K562 (cell line): Measurements from ENCODE around the gene FRG2. TPM values are rescaled to one million over a fixed set of nuclear protein-coding genes. Genes with fewer than 3 reads are reported as not detected.

Experiments used
- polyA plus RNA-seq, 8 experiments: library from polyadenylated mRNA; depleted of rRNA in 4 of 8; stranded (reverse) in 5 of 8; unstranded in 3 of 8; fragments of >200 nt; fragmentation: Nextera tagmentation in 2 of 8; fragmentation: Illumina TruSeq in 1 of 8; extraction: Ambion mirVana in 2 of 8; extraction: Trizol in 1 of 8; gene quantifications; 2 replicates each; pipeline versions ENCODE4 v1.2.1 to v1.2.3, GENCODE V29; 2011 to 2014; ENCODE audit warnings: inconsistent platforms in 1 of 8, missing spikeins in 1 of 8
- small RNA-seq: library from RNA; depleted of rRNA; stranded (forward); fragments of <200 nt; gene quantifications from one replicate; pipeline ENCODE3, GENCODE V24; 2014
- total RNA-seq, 7 experiments: library from RNA; depleted of rRNA in 6 of 7; stranded (reverse); fragments of >200 nt in 6 of 7; fragmentation: Illumina TruSeq in 2 of 7; extraction: Trizol in 2 of 7; gene quantifications; 2 replicates each; pipeline versions ENCODE4 v1.2.1 to v1.2.3, GENCODE V29; 2011 to 2021; ENCODE audit warnings: low replicate concordance in 1 of 7

FRG2 gene
- total and polyA plus RNA-seq, 9 of the 15 experiments (the other 6 are each of a cell fraction or from before 2014, with no cell fraction given): 0.07 to 0.13 (median 0.10) TPM; not detected in 5

Small RNA genes within 50 kb of the gene (small RNA-seq; reads per million reads assigned to genes)
- gene RNA5SP174 (0.66 reads per million, percentile 39 among the genes with 10 or more reads in this experiment), gene RNA5SP175 (1.3 reads per million, percentile 69 among the genes with 10 or more reads in this experiment)

Other genes starting within 250 kb of the FRG2 start
- gene FRG1, start 86.4 kb downstream of the FRG2 start, total RNA-seq (2014; rRNA removed): 59.1 and 81.2 TPM in 2 replicates
- 112 and 128 TPM in 2 replicates for gene FRG1, start 86.4 kb downstream of the FRG2 start, total RNA-seq (2014; rRNA removed; fragmentation: Illumina TruSeq; extraction: Trizol)
- 110 and 123 TPM in 2 replicates for gene FRG1, start 86.4 kb downstream of the FRG2 start, total RNA-seq (2015; rRNA removed; fragmentation: Illumina TruSeq; extraction: Trizol)
- gene FRG1, start 86.4 kb downstream of the FRG2 start, total RNA-seq (2021): 68.8 and 74.7 TPM in 2 replicates
- 34.0 and 36.4 TPM in 2 replicates for gene FRG1, start 86.4 kb downstream of the FRG2 start, polyA plus RNA-seq (2011; rRNA removed)
- 101 and 130 TPM in 2 replicates for gene FRG1, start 86.4 kb downstream of the FRG2 start, polyA plus RNA-seq (2014; fragmentation: Illumina TruSeq; extraction: Trizol)
- gene FRG1, start 86.4 kb downstream of the FRG2 start, polyA plus RNA-seq (2014; fragmentation: Nextera tagmentation; extraction: Ambion mirVana): 100 to 1,000 TPM; 158 to 203 TPM
- gene FRG1, start 86.4 kb downstream of the FRG2 start, polyA plus RNA-seq (2014; rRNA removed): 71.7 and 93.0 TPM in 2 replicates
- not detected in 2 replicates for gene DBET, start 37.2 kb upstream of the FRG2 start, total RNA-seq (2014; rRNA removed)
- not detected in 2 replicates for gene DBET, start 37.2 kb upstream of the FRG2 start, total RNA-seq (2014; rRNA removed; fragmentation: Illumina TruSeq; extraction: Trizol)
- not detected in 2 replicates for gene DBET, start 37.2 kb upstream of the FRG2 start, total RNA-seq (2015; rRNA removed; fragmentation: Illumina TruSeq; extraction: Trizol)
- gene DBET, start 37.2 kb upstream of the FRG2 start, total RNA-seq (2021): not detected in 2 replicates
- not detected in 2 replicates for gene DBET, start 37.2 kb upstream of the FRG2 start, polyA plus RNA-seq (2011; rRNA removed)
- gene DBET, start 37.2 kb upstream of the FRG2 start, polyA plus RNA-seq (2014; fragmentation: Illumina TruSeq; extraction: Trizol): not detected in 2 replicates
- gene DBET, start 37.2 kb upstream of the FRG2 start, polyA plus RNA-seq (2014; fragmentation: Nextera tagmentation; extraction: Ambion mirVana): not detected
- gene DBET, start 37.2 kb upstream of the FRG2 start, polyA plus RNA-seq (2014; rRNA removed): not detected in 2 replicates
- not detected in 2 replicates for gene DUX4, start 146.5 kb upstream of the FRG2 start, total RNA-seq (2014; rRNA removed)
- gene DUX4, start 146.5 kb upstream of the FRG2 start, total RNA-seq (2014; rRNA removed; fragmentation: Illumina TruSeq; extraction: Trizol): not detected in 2 replicates
- not detected in 2 replicates for gene DUX4, start 146.5 kb upstream of the FRG2 start, total RNA-seq (2015; rRNA removed; fragmentation: Illumina TruSeq; extraction: Trizol)
- not detected in 2 replicates for gene DUX4, start 146.5 kb upstream of the FRG2 start, total RNA-seq (2021)
- not detected in 2 replicates for gene DUX4, start 146.5 kb upstream of the FRG2 start, polyA plus RNA-seq (2011; rRNA removed)
- not detected in 2 replicates for gene DUX4, start 146.5 kb upstream of the FRG2 start, polyA plus RNA-seq (2014; fragmentation: Illumina TruSeq; extraction: Trizol)
- not detected for gene DUX4, start 146.5 kb upstream of the FRG2 start, polyA plus RNA-seq (2014; fragmentation: Nextera tagmentation; extraction: Ambion mirVana)
- gene DUX4, start 146.5 kb upstream of the FRG2 start, polyA plus RNA-seq (2014; rRNA removed): not detected in 2 replicates